ENCODE data around the gene ZNF621. TPM values are rescaled to one million over a fixed set of nuclear protein-coding genes. Genes with fewer than 3 reads are reported as not detected.

ZNF621 gene
- total RNA-seq, 1 donor from 2014 or later = 8.2 TPM

GRCh38 chr3:40574050-40574449, 49.3 kb downstream of the ZNF621 start:
- H3K36me3 ChIP-seq = no peaks in the 10 kb centered on the region
- no peaks in the 10 kb centered on the region for H3K27me3 ChIP-seq
- intact Hi-C loops (cut with DNase I) = no loop called here
- H3K4me3 ChIP-seq = no peak overlapping the region
- TF ChIP-seq CTCF (IDR thresholded peaks at IDR 0.05) = no peak
- H3K4me1 ChIP-seq = no peaks in the 10 kb centered on the region
- no peak overlapping the region for H3K27ac ChIP-seq
- H3K9me3 ChIP-seq = no peaks in the 10 kb centered on the region
- DNase-seq (ENCODE audit: low spot score in 2 of 2) = no peak

GRCh38 chr3:40574661-40575060, 49.9 kb downstream of the ZNF621 start:
- Histone ChIP-seq H3K36me3 (no peaks in the 10 kb centered on the region), H3K27ac (no peak overlapping the region), H3K4me1 (no peaks in the 10 kb centered on the region), H3K27me3 (no peaks in the 10 kb centered on the region), H3K9me3 (no peaks in the 10 kb centered on the region), H3K4me3 (no peak overlapping the region)
- DNase-seq (ENCODE audit: low spot score in 2 of 2) = no peak
- no peak for TF ChIP-seq CTCF (IDR thresholded peaks at IDR 0.05)
- intact Hi-C loops (cut with DNase I) = no loop called here

GRCh38 chr3:40576396-40576795, 51.6 kb downstream of the ZNF621 start:
- Histone ChIP-seq H3K9me3 (no peaks in the 10 kb centered on the region), H3K4me1 (no peaks in the 10 kb centered on the region), H3K4me3 (no peak overlapping the region), H3K27me3 (no peaks in the 10 kb centered on the region), H3K27ac (no peak overlapping the region), H3K36me3 (no peaks in the 10 kb centered on the region)
- intact Hi-C loops (cut with DNase I) = no loop called here
- no peak for TF ChIP-seq CTCF (IDR thresholded peaks at IDR 0.05)
- no peak for DNase-seq (ENCODE audit: low spot score in 2 of 2)

GRCh38 chr3:40580494-40581091, 55.8 kb downstream of the ZNF621 start:
- Histone ChIP-seq H3K4me3 (no peak overlapping the region), H3K9me3 (no peaks in the 10 kb centered on the region), H3K4me1 (peaks cover 0 to 8% of the 10 kb centered on the region in 2 donors), H3K27me3 (no peaks in the 10 kb centered on the region), H3K36me3 (no peaks in the 10 kb centered on the region), H3K27ac (no peak overlapping the region)
- intact Hi-C loops (cut with DNase I) = loop anchor here (5.0 to 10.0 kb wide), 4 partner anchors 184 to 1137 kb away; no protein-coding TSS in a partner anchor
- DNase-seq (ENCODE audit: low spot score in 2 of 2) = peak in 1 of 2 donors; percentile 75
- TF ChIP-seq CTCF (IDR thresholded peaks at IDR 0.05) = peak; percentile 85 to 95 (median 93)

GRCh38 chr3:40581166-40581565, 56.4 kb downstream of the ZNF621 start:
- peaks cover 0 to 8% of the 10 kb centered on the region in 2 donors for H3K4me1 ChIP-seq
- no peak for TF ChIP-seq CTCF (IDR thresholded peaks at IDR 0.05)
- no peak for DNase-seq (ENCODE audit: low spot score in 2 of 2)
- intact Hi-C loops (cut with DNase I) = loop anchor here (5.0 to 10.0 kb wide), 4 partner anchors 184 to 1136 kb away; no protein-coding TSS in a partner anchor
- no peak overlapping the region for H3K27ac ChIP-seq
- no peaks in the 10 kb centered on the region for H3K9me3 ChIP-seq
- no peaks in the 10 kb centered on the region for H3K27me3 ChIP-seq
- no peaks in the 10 kb centered on the region for H3K36me3 ChIP-seq
- H3K4me3 ChIP-seq = no peak overlapping the region

All from ascending aorta (tissue), 2 donors.